Stimulated activated naive B cell treated with anti-CD40 and anti-IgM and Interleukin-4, amounts not matched to agents 10 μg/mL and 1 μg/mL and 100 μg/mL, for 72 hours (primary cell): ENCODE measurements around the gene FLOT2.
"Not testable (repeated sequence)": the region's sequence is repeated elsewhere in the genome, so short reads cannot be mapped to it uniquely, and the experiment has no call there.

Experiments
- ATAC-seq, 2 donors: fragments of 150-1000 bp; cut with Tn5 transposase; replicated peaks; 2 replicates each; pipeline ENCODE4 v1.10.0; 2021; ENCODE audit warnings: moderate library complexity in 1 of 2
- DNase-seq: peaks from one replicate; pipeline ENCODE4 v3.0.0; 2021
- H3K27ac Mint-ChIP-seq: one replicate; pipeline ENCODE4 v1.8.0; 2022; ENCODE audit warnings: mild to moderate bottlenecking, mixed read lengths
- H3K27me3 Mint-ChIP-seq, 2 donors: one replicate each; pipeline ENCODE4 v1.8.0; 2022; ENCODE audit warnings: mixed read lengths in 2 of 2
- H3K36me3 Mint-ChIP-seq, 2 donors: one replicate each; pipeline ENCODE4 v1.8.0; 2022; ENCODE audit warnings: mixed read lengths in 2 of 2, mild to moderate bottlenecking in 1 of 2
- H3K4me1 Mint-ChIP-seq, 2 donors: one replicate each; pipeline ENCODE4 v1.8.0; 2022; ENCODE audit warnings: mixed read lengths in 2 of 2, mild to moderate bottlenecking in 1 of 2
- H3K4me3 Mint-ChIP-seq, 2 donors: one replicate each; pipeline ENCODE4 v1.8.0; 2022; ENCODE audit warnings: mild to moderate bottlenecking in 2 of 2, mixed read lengths in 2 of 2, moderate library complexity in 1 of 2
- H3K9me3 Mint-ChIP-seq, 2 donors: one replicate each; pipeline ENCODE4 v1.8.0; 2022; ENCODE audit warnings: mixed read lengths in 2 of 2, mild to moderate bottlenecking in 1 of 2

The FLOT2 gene

GRCh38 chr17:28862561-28862960 lies 35.0 kb downstream of the FLOT2 start:
- ATAC-seq (no peak), DNase-seq (no peak)
- Mint-ChIP-seq H3K27me3 (no peaks in the 10 kb centered on the region), H3K27ac (no peak overlapping the region), H3K4me3 (no peak overlapping the region), H3K9me3 (no peaks in the 10 kb centered on the region), H3K4me1 (peaks cover 27 to 38% of the 10 kb centered on the region in 2 donors), H3K36me3 (peaks cover 26 to 45% of the 10 kb centered on the region in 2 donors)

- H3K4me3 Mint-ChIP-seq = no peak overlapping the region
- DNase-seq (no peak), ATAC-seq (no peak)
- H3K9me3 Mint-ChIP-seq = no peaks in the 10 kb centered on the region
- no peaks in the 10 kb centered on the region for H3K27me3 Mint-ChIP-seq
- peaks cover 34 to 54% of the 10 kb centered on the region in 2 donors for H3K36me3 Mint-ChIP-seq
- H3K27ac Mint-ChIP-seq = peak overlapping the region; percentile 56
- peaks cover 30 to 42% of the 10 kb centered on the region in 2 donors for H3K4me1 Mint-ChIP-seq
Measured at GRCh38 chr17:28861393-28862203, 35.9 kb downstream of the FLOT2 start.

- H3K4me1 Mint-ChIP-seq = peaks cover 24 to 37% of the 10 kb centered on the region in 2 donors
- ATAC-seq (no peak), DNase-seq (no peak)
- H3K36me3 Mint-ChIP-seq = peaks cover 39 to 57% of the 10 kb centered on the region in 2 donors
- no peaks in the 10 kb centered on the region for H3K9me3 Mint-ChIP-seq
- no peak overlapping the region for H3K4me3 Mint-ChIP-seq
- no peaks in the 10 kb centered on the region for H3K27me3 Mint-ChIP-seq
- no peak overlapping the region for H3K27ac Mint-ChIP-seq
Measured at GRCh38 chr17:28860363-28860808, 37.1 kb downstream of the FLOT2 start.

- Mint-ChIP-seq H3K36me3 (peaks cover 39 to 57% of the 10 kb centered on the region in 2 donors), H3K27me3 (no peaks in the 10 kb centered on the region), H3K9me3 (no peaks in the 10 kb centered on the region), H3K27ac (peak overlapping the region; percentile 89), H3K4me3 (no peak overlapping the region), H3K4me1 (peaks cover 22 to 31% of the 10 kb centered on the region in 2 donors)
- ATAC-seq (no peak), DNase-seq (no peak)
Measured at GRCh38 chr17:28858801-28859355, 38.7 kb downstream of the FLOT2 start.

- Mint-ChIP-seq H3K4me3 (peak overlapping the region in 1 of 2 donors; percentile 41), H3K27ac (peak overlapping the region; percentile 89), H3K27me3 (no peaks in the 10 kb centered on the region), H3K9me3 (no peaks in the 10 kb centered on the region), H3K4me1 (peaks cover 22 to 31% of the 10 kb centered on the region in 2 donors), H3K36me3 (peaks cover 39 to 57% of the 10 kb centered on the region in 2 donors)
- peak; percentile 26 for DNase-seq
- peak; percentile 31 to 41 for ATAC-seq
Measured at GRCh38 chr17:28857905-28858800, 39.4 kb downstream of the FLOT2 start.

GRCh38 chr17:28856028-28856574 lies 41.4 kb downstream of the FLOT2 start:
- peaks cover 19 to 31% of the 10 kb centered on the region in 2 donors for H3K4me1 Mint-ChIP-seq
- no peak for DNase-seq
- no peaks in the 10 kb centered on the region for H3K27me3 Mint-ChIP-seq
- no peak for ATAC-seq
- peak overlapping the region; percentile 36 to 59 for H3K4me3 Mint-ChIP-seq
- no peak overlapping the region for H3K27ac Mint-ChIP-seq
- H3K36me3 Mint-ChIP-seq = peaks cover 35 to 37% of the 10 kb centered on the region in 2 donors
- no peaks in the 10 kb centered on the region for H3K9me3 Mint-ChIP-seq

- Mint-ChIP-seq H3K36me3 (peaks cover 32% of the 10 kb centered on the region in 2 donors), H3K27me3 (no peaks in the 10 kb centered on the region), H3K4me1 (peaks cover 19 to 34% of the 10 kb centered on the region in 2 donors), H3K9me3 (no peaks in the 10 kb centered on the region), H3K27ac (peak overlapping the region; percentile 83), H3K4me3 (peak overlapping the region; percentile 89 to 91)
- ATAC-seq (no peak), DNase-seq (no peak)
Measured at GRCh38 chr17:28855336-28855679, 42.2 kb downstream of the FLOT2 start.

GRCh38 chr17:28854457-28855335 lies 42.8 kb downstream of the FLOT2 start, which contains the start of gene ERAL1:
ERAL1 (plus strand) TSS chr17:28855016; CDS start chr17:28855035, 19 bp downstream.
- H3K9me3 Mint-ChIP-seq = no peaks in the 10 kb centered on the region
- H3K36me3 Mint-ChIP-seq = peaks cover 30 to 31% of the 10 kb centered on the region in 2 donors
- ATAC-seq (peak; percentile 98 to 99), DNase-seq (peak; percentile 81)
- H3K27ac Mint-ChIP-seq = peak within 1 kb of the TSS; percentile 83
- H3K4me1 Mint-ChIP-seq = peaks cover 19 to 38% of the 10 kb centered on the region in 2 donors
- no peaks in the 10 kb centered on the region for H3K27me3 Mint-ChIP-seq
- H3K4me3 Mint-ChIP-seq = peak within 1 kb of the TSS; percentile 89 to 91

GRCh38 chr17:28853295-28853694 lies 44.2 kb downstream of the FLOT2 start:
- no peak overlapping the region for H3K4me3 Mint-ChIP-seq
- no peaks in the 10 kb centered on the region for H3K27me3 Mint-ChIP-seq
- H3K4me1 Mint-ChIP-seq = peaks cover 13 to 25% of the 10 kb centered on the region in 2 donors
- DNase-seq (no peak), ATAC-seq (no peak)
- no peak overlapping the region for H3K27ac Mint-ChIP-seq
- peaks cover 19 to 21% of the 10 kb centered on the region in 2 donors for H3K36me3 Mint-ChIP-seq
- no peaks in the 10 kb centered on the region for H3K9me3 Mint-ChIP-seq

- peak in 1 of 2 donors; percentile 33 for ATAC-seq
- Mint-ChIP-seq H3K36me3 (no peaks in the 10 kb centered on the region), H3K4me3 (no peak overlapping the region)
Measured at GRCh38 chr17:28849281-28849680, 48.3 kb downstream of the FLOT2 start.

GRCh38 chr17:28848667-28849066 lies 48.9 kb downstream of the FLOT2 start:
- H3K9me3 Mint-ChIP-seq, H3K36me3 Mint-ChIP-seq, H3K27me3 Mint-ChIP-seq, H3K4me3 Mint-ChIP-seq, H3K4me1 Mint-ChIP-seq, DNase-seq, H3K27ac Mint-ChIP-seq: not testable (repeated sequence)
- ATAC-seq = peak; percentile 56 to 70

More at GRCh38 chr17:28849281-28849680, 48.3 kb downstream of the FLOT2 start:
- Mint-ChIP-seq H3K4me1 (peaks cover 0 to 6% of the 10 kb centered on the region in 2 donors), H3K27ac (no peak overlapping the region), H3K27me3 (no peaks in the 10 kb centered on the region), H3K9me3 (no peaks in the 10 kb centered on the region)
- no peak for DNase-seq

- H3K4me1 Mint-ChIP-seq = peaks cover 4 to 21% of the 10 kb centered on the region in 2 donors
- ATAC-seq, H3K36me3 Mint-ChIP-seq, DNase-seq, H3K9me3 Mint-ChIP-seq, H3K27ac Mint-ChIP-seq, H3K27me3 Mint-ChIP-seq, H3K4me3 Mint-ChIP-seq: not testable (repeated sequence)
Measured at GRCh38 chr17:28846699-28847098, 50.8 kb downstream of the FLOT2 start.

- Mint-ChIP-seq H3K27ac (no peak overlapping the region), H3K27me3 (no peaks in the 10 kb centered on the region), H3K9me3 (no peaks in the 10 kb centered on the region), H3K4me3 (no peak overlapping the region), H3K36me3 (peaks cover 5 to 7% of the 10 kb centered on the region in 2 donors), H3K4me1 (peaks cover 4 to 25% of the 10 kb centered on the region in 2 donors)
- DNase-seq (no peak), ATAC-seq (no peak)
Measured at GRCh38 chr17:28846231-28846630, 51.3 kb downstream of the FLOT2 start.
